HCT116 (cell line): ENCODE measurements around the gene ALDH3A1. TPM values are rescaled to one million over a fixed set of nuclear protein-coding genes. Genes with fewer than 3 reads are reported as not detected.

Source experiments
- ATAC-seq: fragments of 200-7000 bp; cut with Tn5 transposase; 2 replicates; pipeline ENCODE4 v1.9.1; 2020; ENCODE audit warnings: mild to moderate bottlenecking, moderate library complexity
- BruUV-seq: library from RNA; stranded (reverse); fragments of 400-500 nt; replicated peaks from 2 replicates; lab custom pipeline; 2021; lab: Mats Ljungman, UMichigan
- CTCF ChIA-PET: fragments of 300-600 bp; sonication (Branson Sonifier 250); formaldehyde crosslinking; loops from one replicate; lab custom pipeline; 2021; ENCODE audit warnings: antibody characterized with exemption; lab: Charles Lee
- POLR2A ChIA-PET: fragments of 300-600, 350-600 bp; sonication (Branson Sonifier 250); formaldehyde crosslinking; loops from one replicate; lab custom pipeline; 2021; ENCODE audit warnings: antibody characterized with exemption; lab: Charles Lee
- RAD21 ChIA-PET, 2 experiments: fragments of 300-600 bp; sonication (Branson Sonifier 250); formaldehyde crosslinking; loops; one replicate each; lab custom pipeline; 2023; ENCODE audit warnings: low total read pairs in 2 of 2; ENCODE audit not compliant: uncharacterized antibody in 2 of 2, unreplicated experiment in 2 of 2, low non-redundant PET in 1 of 2; lab: Charles Lee
- DNase-seq: peaks from one replicate; pipeline ENCODE4 v3.0.0-alpha.2; 2010; ENCODE audit warnings: low read depth, low spot score
- H2AFZ ChIP-seq: fragments of 200-600 bp; shearing (Covaris generic), sonication (generic); 2 replicates; pipeline ENCODE4 v1.6.1; 2017; ENCODE audit warnings: low read depth, mixed run types, mixed read lengths, antibody characterized with exemption, low read length; ENCODE audit not compliant: poor library complexity, severe bottlenecking
- H3K27ac ChIP-seq: 2 replicates; pipeline ENCODE4 v1.5.1; 2012; ENCODE audit warnings: low read depth, low read length
- H3K27me3 ChIP-seq: fragments of 200-600 bp; sonication (generic); 2 replicates; pipeline ENCODE4 v1.6.1; 2016; ENCODE audit warnings: mixed run types, low read length, mixed read lengths; ENCODE audit not compliant: insufficient read depth
- H3K36me3 ChIP-seq, 2 experiments: fragments of 200-500 bp in 1 of 2; fragments of 200-600 bp in 1 of 2; sonication (Bioruptor generic) in 1 of 2; sonication (generic) in 1 of 2; 2 replicates each; pipeline versions ENCODE4 v1.5.1 to v1.6.1; 2014 to 2016; ENCODE audit warnings: low read length in 2 of 2, inconsistent platforms in 1 of 2, mixed read lengths in 1 of 2, mixed run types in 1 of 2; ENCODE audit not compliant: insufficient read depth in 2 of 2, control insufficient read depth in 1 of 2
- H3K4me1 ChIP-seq, 2 experiments: fragments of 200-600 bp in 1 of 2; sonication (generic) in 1 of 2; 2 replicates each; pipeline versions ENCODE4 v1.5.1 to v1.6.1; 2012 to 2017; ENCODE audit warnings: low read length in 2 of 2, inconsistent platforms in 1 of 2, mild to moderate bottlenecking in 1 of 2, mixed read lengths in 1 of 2, mixed run types in 1 of 2, moderate library complexity in 1 of 2; ENCODE audit not compliant: insufficient read depth in 2 of 2, control insufficient read depth in 1 of 2
- H3K4me2 ChIP-seq: fragments of 200-600 bp; sonication (generic); 2 replicates; pipeline ENCODE4 v1.6.1; 2017; ENCODE audit warnings: mixed run types, low read length, mixed read lengths
- H3K4me3 ChIP-seq, 2 experiments: fragments of 200-600 bp in 1 of 2; sonication (generic) in 1 of 2; replicated peaks in 1 of 2; 2 replicates each; pipeline ENCODE4 v1.5.1; 2011 to 2016; ENCODE audit warnings: low read length in 2 of 2, control low read depth in 1 of 2, low read depth in 1 of 2, mild to moderate bottlenecking in 1 of 2, mixed read lengths in 1 of 2, mixed run types in 1 of 2
- H3K79me2 ChIP-seq: fragments of 200-600 bp; sonication (generic); 2 replicates; pipeline ENCODE4 v1.6.1; 2017; ENCODE audit warnings: mild to moderate bottlenecking, mixed run types, low read length, moderate library complexity, mixed read lengths; ENCODE audit not compliant: insufficient read depth
- H3K9ac ChIP-seq: fragments of 200-600 bp; sonication (generic); 2 replicates; pipeline ENCODE4 v1.6.1; 2016; ENCODE audit warnings: low read length, mixed read lengths
- H3K9me2 ChIP-seq: fragments of 200-600 bp; sonication (generic), shearing (Covaris generic); 2 replicates; pipeline ENCODE4 v1.6.1; 2017; ENCODE audit warnings: mixed run types, mild to moderate bottlenecking, moderate library complexity; ENCODE audit not compliant: insufficient read depth
- H3K9me3 ChIP-seq, 2 experiments: fragments of 200-500 bp in 1 of 2; fragments of 200-600 bp in 1 of 2; sonication (Bioruptor generic) in 1 of 2; sonication (generic) in 1 of 2; 2 replicates each; pipeline ENCODE4 v1.6.1; 2014 to 2017; ENCODE audit warnings: low read length in 2 of 2, mixed read lengths in 2 of 2, inconsistent platforms in 1 of 2, low read depth in 1 of 2, mild to moderate bottlenecking in 1 of 2, mixed run types in 1 of 2, moderate library complexity in 1 of 2; ENCODE audit not compliant: control insufficient read depth in 1 of 2, insufficient read depth in 1 of 2
- H4K20me1 ChIP-seq: fragments of 200-600 bp; sonication (generic), shearing (Covaris generic); 2 replicates; pipeline ENCODE4 v1.6.1; 2017; ENCODE audit warnings: mixed run types, mild to moderate bottlenecking, moderate library complexity; ENCODE audit not compliant: insufficient read depth
- CTCF ChIP-seq, 3 experiments: fragments of 200-600 bp in 1 of 3; sonication (generic) in 1 of 3; IDR thresholded peaks in 2 of 3; conservative IDR thresholded peaks in 1 of 3; 2 replicates each; pipeline ENCODE4 v1.5.1; 2012 to 2017; ENCODE audit warnings: low read depth in 2 of 3, low read length in 2 of 3, antibody characterized with exemption in 1 of 3, borderline replicate concordance in 1 of 3, control low read depth in 1 of 3, mild to moderate bottlenecking in 1 of 3, mixed read lengths in 1 of 3, mixed run types in 1 of 3, moderate library complexity in 1 of 3; ENCODE audit not compliant: insufficient read depth in 1 of 3
- EGR1 ChIP-seq: IDR thresholded peaks from 2 replicates; pipeline ENCODE4 v1.6.1; 2012; ENCODE audit warnings: low read depth
- ELF1 ChIP-seq: IDR thresholded peaks from 2 replicates; pipeline ENCODE4 v1.6.1; 2012; ENCODE audit warnings: low read depth, borderline replicate concordance
- EZH2 ChIP-seq: fragments of 200-600 bp; sonication (generic); IDR thresholded peaks from 2 replicates; pipeline ENCODE4 v1.6.1; 2017; ENCODE audit warnings: antibody characterized with exemption, mixed run types
- EZH2phosphoT487 ChIP-seq: fragments of 200-600 bp; IDR thresholded peaks from 2 replicates; pipeline ENCODE4 v1.6.1; 2018; ENCODE audit warnings: antibody characterized with exemption, borderline replicate concordance
- FOSL1 ChIP-seq: IDR thresholded peaks from 2 replicates; pipeline ENCODE4 v1.6.1; 2012; ENCODE audit warnings: low read depth
- JUND ChIP-seq: IDR thresholded peaks from 2 replicates; pipeline ENCODE4 v1.6.1; 2012
- POLR2A ChIP-seq: IDR thresholded peaks from 2 replicates; pipeline ENCODE4 v1.7.0; 2011; ENCODE audit warnings: borderline replicate concordance; ENCODE audit not compliant: insufficient read depth, insufficient read length; ENCODE audit errors: extremely low read depth
- POLR2AphosphoS5 ChIP-seq: IDR thresholded peaks from 2 replicates; pipeline ENCODE4 v1.6.1; 2011; ENCODE audit warnings: mild to moderate bottlenecking, low read depth, low read length, moderate library complexity
- RAD21 ChIP-seq: IDR thresholded peaks from 2 replicates; pipeline ENCODE4 v1.6.1; 2012; ENCODE audit warnings: low read depth, mild to moderate bottlenecking
- SIN3A ChIP-seq: IDR thresholded peaks from 2 replicates; pipeline ENCODE4 v1.6.1; 2012; ENCODE audit warnings: low read depth
- SP1 ChIP-seq: IDR thresholded peaks from 2 replicates; pipeline ENCODE4 v1.6.1; 2012; ENCODE audit warnings: low read depth
- SRF ChIP-seq: IDR thresholded peaks from 2 replicates; pipeline ENCODE4 v1.6.1; 2012; ENCODE audit warnings: low read depth
- TCF7L2 ChIP-seq: IDR thresholded peaks from 2 replicates; pipeline ENCODE4 v1.7.0; 2011; ENCODE audit warnings: borderline replicate concordance, inconsistent platforms; ENCODE audit not compliant: insufficient read depth, insufficient read length; ENCODE audit errors: extremely low read depth
- YY1 ChIP-seq: IDR thresholded peaks from 2 replicates; pipeline ENCODE4 v1.6.1; 2011; ENCODE audit warnings: low read length, low read depth, moderate library complexity, mild to moderate bottlenecking; ENCODE audit not compliant: insufficient replicate concordance; ENCODE audit errors: extremely low read depth
- ZBTB33 ChIP-seq: IDR thresholded peaks from 2 replicates; pipeline ENCODE4 v1.6.1; 2011; ENCODE audit warnings: mild to moderate bottlenecking, low read length, moderate library complexity; ENCODE audit not compliant: insufficient replicate concordance; ENCODE audit errors: extremely low read depth
- intact Hi-C: fragments of 100-400 bp; cut with micrococcal nuclease; formaldehyde crosslinking; loops from 2 replicates; pipeline ENCODE4 v1.10.0; 2022
- total RNA-seq: library from RNA; stranded (reverse); gene quantifications from one replicate; pipeline ENCODE4 v1.2.1, GENCODE V29; 2021; ENCODE audit not compliant: unreplicated experiment
- TF ChIP-seq, protein P1 (sequence below): IDR thresholded peaks from 2 replicates; pipeline ENCODE4 v1.6.1; 2012
- TF ChIP-seq, protein P2 (sequence below): IDR thresholded peaks from 2 replicates; pipeline ENCODE4 v1.6.1; 2012; ENCODE audit warnings: low read depth
- TF ChIP-seq, protein P3 (sequence below): IDR thresholded peaks from 2 replicates; pipeline ENCODE4 v1.6.1; 2012

ALDH3A1 gene
- total RNA-seq, 1 experiment from 2014 or later, result 0.86 TPM

GRCh38 chr17:19705201-19705600, 42.9 kb downstream of the ALDH3A1 start:
- H4K20me1 ChIP-seq, result no peaks in the 10 kb centered on the region
- RAD21 ChIA-PET, result no interaction called here
- no peaks in the 10 kb centered on the region for H3K79me2 ChIP-seq
- POLR2A ChIA-PET, result no interaction called here
- no peak overlapping the region for H2AFZ ChIP-seq
- intact Hi-C loops, result no loop called here
- ATAC-seq (no peak), DNase-seq (no peak)
- H3K4me3 ChIP-seq, result no peak overlapping the region
- H3K9me3 ChIP-seq, result no peaks in the 10 kb centered on the region
- CTCF ChIA-PET, result no interaction called here
- no peak overlapping the region for H3K9ac ChIP-seq
- no peaks in the 10 kb centered on the region for H3K9me2 ChIP-seq
- H3K36me3 ChIP-seq, result no peaks in the 10 kb centered on the region
- TF ChIP-seq CTCF (IDR thresholded peaks at IDR 0.05 in 2 of 3, conservative IDR thresholded peaks at IDR 0.05 in 1 of 3; ENCODE audit: borderline replicate concordance in 1 of 3, insufficient read depth in 1 of 3, low read depth in 2 of 3, low read length in 2 of 3) (no peak), JUND (no peak), ZBTB33 (no peak), RAD21 (no peak), EZH2 (no peak), FOSL1 (no peak), YY1 (no peak), POLR2AphosphoS5 (no peak), EGR1 (no peak), POLR2A (no peak), TCF7L2 (no peak), ELF1 (no peak), EZH2phosphoT487 (no peak), SP1 (no peak), SRF (no peak), SIN3A (no peak)
- TF ChIP-seq, protein P1, sequence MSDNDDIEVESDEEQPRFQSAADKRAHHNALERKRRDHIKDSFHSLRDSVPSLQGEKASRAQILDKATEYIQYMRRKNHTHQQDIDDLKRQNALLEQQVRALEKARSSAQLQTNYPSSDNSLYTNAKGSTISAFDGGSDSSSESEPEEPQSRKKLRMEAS, result no peak
- TF ChIP-seq, protein P2, sequence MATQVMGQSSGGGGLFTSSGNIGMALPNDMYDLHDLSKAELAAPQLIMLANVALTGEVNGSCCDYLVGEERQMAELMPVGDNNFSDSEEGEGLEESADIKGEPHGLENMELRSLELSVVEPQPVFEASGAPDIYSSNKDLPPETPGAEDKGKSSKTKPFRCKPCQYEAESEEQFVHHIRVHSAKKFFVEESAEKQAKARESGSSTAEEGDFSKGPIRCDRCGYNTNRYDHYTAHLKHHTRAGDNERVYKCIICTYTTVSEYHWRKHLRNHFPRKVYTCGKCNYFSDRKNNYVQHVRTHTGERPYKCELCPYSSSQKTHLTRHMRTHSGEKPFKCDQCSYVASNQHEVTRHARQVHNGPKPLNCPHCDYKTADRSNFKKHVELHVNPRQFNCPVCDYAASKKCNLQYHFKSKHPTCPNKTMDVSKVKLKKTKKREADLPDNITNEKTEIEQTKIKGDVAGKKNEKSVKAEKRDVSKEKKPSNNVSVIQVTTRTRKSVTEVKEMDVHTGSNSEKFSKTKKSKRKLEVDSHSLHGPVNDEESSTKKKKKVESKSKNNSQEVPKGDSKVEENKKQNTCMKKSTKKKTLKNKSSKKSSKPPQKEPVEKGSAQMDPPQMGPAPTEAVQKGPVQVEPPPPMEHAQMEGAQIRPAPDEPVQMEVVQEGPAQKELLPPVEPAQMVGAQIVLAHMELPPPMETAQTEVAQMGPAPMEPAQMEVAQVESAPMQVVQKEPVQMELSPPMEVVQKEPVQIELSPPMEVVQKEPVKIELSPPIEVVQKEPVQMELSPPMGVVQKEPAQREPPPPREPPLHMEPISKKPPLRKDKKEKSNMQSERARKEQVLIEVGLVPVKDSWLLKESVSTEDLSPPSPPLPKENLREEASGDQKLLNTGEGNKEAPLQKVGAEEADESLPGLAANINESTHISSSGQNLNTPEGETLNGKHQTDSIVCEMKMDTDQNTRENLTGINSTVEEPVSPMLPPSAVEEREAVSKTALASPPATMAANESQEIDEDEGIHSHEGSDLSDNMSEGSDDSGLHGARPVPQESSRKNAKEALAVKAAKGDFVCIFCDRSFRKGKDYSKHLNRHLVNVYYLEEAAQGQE, result no peak
- TF ChIP-seq, protein P3, sequence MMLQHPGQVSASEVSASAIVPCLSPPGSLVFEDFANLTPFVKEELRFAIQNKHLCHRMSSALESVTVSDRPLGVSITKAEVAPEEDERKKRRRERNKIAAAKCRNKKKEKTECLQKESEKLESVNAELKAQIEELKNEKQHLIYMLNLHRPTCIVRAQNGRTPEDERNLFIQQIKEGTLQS, result no peak
- no peak overlapping the region for H3K4me2 ChIP-seq
- no peak overlapping the region for H3K27ac ChIP-seq
- H3K27me3 ChIP-seq, result no peaks in the 10 kb centered on the region
- BruUV-seq, result no TSS peak
- no peaks in the 10 kb centered on the region; a peak in 1 of 4 replicates for H3K4me1 ChIP-seq
